Measurements from ENCODE around the gene C11orf65.

The C11orf65 gene, protein sequence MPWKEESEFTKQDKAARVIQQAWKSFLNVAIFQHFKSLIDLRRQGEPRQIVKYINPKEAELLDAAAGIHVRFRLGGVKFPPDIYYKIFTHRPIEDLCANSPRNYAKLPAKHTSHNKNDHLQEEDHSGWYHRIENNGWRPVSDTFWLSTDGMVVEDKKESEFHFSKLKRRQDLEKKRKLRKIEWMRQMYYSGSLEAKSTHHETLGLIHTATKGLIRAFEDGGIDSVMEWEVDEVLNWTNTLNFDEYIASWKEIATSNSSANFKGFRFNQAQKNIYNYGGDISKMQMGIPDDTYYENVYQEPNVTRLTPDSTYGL

DNA sequence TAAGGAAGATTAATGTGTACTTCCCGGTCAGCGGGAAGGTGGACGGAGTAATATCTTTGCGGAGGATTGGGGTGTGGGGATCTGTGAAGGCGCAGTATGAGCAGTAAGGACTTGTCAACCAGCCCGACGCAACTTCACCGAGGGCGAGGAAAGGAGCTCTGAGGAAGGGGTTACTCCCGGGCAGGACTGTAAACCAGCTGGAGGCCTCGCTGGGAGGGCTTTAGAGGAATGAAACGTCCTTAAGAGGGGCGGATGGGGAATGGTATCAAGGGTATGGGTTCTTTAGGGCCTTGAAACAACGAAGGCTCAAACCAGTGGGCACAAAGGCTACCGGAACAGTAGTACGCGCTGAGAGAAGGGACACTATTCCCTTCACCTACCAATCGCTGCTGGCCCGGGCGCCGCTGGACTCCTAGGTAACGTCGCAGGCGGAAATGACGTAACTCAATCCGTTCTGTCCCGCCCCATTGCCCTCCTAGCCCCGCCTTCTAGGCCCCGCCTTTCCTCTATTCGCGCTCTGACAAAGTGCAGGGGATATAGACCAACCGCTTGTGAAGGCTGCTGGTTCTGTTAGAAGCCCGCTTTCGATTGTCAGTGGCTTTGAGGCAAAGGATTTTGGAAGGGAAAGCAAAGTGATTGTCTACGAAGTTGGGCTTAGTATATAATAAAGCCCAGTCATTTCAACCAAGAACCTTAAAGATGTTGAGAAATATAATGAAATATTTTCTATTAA is at the start of gene C11orf65:
C11orf65 (minus strand) TSS at position 439 of the 733 bp plus-strand sequence. CDS start 5,970 bp downstream, outside the sequence.
- DNase-seq = peak; percentile 94

DNA sequence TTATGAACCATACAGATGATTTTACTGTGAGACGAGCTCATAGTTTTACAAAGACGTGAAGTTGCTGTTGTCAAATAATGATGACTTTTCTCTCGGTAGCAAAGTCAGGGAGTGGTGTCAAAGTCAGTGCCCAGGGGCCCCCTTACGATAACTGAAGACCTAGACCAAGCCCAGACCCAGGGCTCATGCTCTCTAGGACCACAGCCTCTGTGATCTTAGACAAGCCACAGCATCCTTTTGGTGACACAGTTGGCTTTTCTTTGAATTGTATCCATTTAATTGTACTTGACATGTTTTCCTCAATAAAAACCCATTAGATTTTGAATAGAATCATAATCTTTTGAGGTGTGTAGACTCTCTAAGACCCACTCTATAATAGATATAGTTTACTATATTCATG is 48.8 kb upstream of the C11orf65 start:
- no peak for DNase-seq

DNA sequence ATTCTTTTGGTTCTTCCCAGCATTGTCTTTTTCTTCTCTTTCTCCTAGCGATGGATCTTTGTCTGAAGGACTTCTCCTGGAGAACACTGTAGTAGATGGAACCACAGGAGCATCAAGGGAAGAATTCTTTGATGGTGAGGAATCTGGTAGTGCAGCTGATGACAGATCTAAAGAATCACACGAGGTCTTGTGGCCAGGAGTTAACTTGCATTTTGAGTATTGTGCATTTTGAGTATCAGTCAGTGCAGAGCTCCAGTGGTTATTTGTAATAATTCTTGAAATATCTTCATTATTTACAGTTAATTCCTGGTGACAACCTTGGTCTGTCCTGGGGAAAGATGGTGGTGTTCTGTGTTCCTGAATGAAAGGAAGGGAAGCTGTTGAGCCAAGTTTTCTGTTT is 45.4 kb upstream of the C11orf65 start:
- no peak for DNase-seq

DNA sequence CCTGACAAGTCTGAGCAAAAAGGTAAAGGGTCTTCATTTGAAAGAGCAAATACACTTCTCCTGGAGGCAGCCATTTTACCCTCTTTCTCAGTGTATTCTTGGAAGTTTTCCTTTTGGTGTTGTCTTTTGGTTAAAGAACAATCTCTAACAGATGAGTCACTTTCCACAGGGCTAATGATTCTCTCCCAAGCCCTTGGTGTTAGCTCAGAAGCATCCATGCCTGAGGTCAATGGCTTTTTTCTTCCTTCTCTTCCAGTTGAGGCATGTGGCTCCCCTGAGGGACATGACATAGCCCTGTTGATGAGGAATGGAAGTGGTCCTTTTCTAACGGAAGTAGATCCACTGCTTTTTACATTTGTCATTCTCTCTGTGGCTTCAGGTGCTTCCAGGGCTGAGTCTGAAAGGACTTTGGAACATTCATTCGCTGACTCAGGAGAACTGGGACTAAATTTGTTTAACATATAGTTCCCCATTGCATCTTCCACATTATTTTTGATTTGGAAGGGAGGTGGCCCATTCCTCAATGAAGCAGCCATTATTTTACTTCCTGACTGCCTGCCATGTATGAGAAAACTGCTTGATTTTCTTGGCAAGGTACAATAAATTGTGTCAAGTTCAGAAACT is 44.6 kb upstream of the C11orf65 start:
- no peak for DNase-seq

DNA sequence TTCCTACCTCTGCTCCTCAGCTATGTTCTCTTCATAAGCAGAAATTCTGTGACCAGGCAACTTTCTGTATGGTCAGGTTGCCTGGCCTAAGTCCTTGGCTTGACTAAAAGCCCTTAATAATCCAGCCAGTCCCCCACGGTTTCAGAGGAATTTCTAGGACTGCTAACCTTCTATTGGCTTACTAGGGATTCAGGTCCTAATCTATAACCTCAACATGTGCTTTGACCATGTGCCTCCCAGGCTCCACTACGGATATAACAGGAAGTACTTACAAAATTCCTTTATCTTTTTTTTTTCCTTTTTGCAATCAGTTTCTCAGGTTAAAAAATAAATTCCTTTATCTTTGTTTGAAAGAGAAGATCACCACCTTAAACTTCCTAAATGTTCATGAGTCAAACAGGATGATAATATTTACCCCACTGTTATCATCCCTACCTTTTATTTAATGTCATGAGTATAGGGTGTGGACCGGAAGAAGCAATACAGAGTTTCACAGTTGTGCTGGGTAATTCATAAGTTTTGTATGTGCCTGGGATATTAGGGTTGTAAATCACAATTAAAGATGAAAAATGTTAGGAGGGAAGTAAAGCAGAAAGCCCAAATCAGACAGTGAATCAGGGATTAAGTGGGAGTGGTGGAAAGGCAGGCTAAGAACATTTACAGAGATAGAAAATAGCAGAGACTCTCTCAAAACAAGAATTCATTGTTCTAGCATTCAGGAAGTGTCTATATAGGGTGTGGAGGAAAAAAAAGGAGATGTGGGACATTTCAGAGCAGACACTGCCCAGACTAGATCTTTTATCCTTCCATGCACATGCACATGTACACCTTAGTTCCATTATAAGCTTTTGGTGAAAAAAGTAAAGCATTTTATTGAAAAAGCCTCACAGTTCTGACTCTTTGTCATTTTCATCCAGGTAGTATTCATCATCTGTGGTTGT is 41.6 kb upstream of the C11orf65 start:
- DNase-seq = no peak

DNA sequence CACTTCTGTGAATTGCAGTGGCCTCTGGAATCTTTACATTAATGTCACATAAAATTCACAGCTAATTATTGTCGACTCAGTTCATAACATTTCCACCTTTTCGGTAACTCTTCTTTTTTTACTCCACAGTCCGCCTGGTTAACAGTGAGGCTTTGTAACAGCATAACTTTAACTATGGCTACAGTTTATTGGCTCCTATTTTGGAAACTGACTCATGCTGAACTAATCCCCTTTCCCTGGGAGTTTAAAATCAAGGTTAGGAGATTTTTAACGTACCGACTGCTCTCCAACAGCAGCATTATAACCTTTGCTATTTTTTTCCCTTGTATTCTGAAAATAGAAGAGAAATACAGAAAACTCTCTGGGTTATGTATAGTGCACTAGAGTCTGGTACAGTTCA is 34.1 kb upstream of the C11orf65 start:
- DNase-seq = no peak

DNA sequence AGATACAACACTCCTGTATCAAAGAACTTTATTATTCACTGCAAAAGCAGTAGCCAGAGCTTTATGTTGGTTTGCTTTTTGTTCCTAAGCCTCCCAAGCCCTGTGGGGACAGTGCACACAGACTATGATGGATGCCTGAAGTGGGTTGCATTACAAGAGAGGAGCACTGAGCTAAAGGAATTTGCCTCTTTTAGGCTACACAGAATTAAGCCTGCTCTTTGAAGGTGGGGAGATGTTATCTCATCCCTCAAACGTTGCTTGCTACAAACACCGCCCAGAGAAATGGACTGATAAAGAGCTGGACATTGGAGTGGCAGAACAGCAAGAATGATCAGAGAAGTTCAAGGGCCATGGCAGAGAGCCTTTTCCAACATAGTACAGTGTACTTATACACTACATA is 33.4 kb upstream of the C11orf65 start:
- DNase-seq = no peak

DNA sequence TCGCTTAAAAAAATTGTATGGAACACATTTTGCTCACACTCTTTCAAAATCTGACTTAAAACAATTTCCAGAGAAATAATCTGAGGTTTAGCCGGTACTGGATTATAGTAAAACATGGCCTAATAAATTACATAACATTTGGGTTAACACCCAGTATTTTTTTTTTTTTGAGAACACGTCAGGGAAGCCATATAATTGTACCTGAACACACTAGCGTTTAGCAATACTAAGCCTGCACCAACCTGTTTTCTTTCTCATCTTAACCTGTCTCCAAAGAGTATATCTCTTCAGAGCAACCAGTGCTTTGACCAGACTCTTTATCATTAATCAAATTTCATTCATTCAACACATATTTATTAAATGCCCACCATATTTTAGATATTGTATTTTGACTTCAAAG is 32.8 kb upstream of the C11orf65 start:
- DNase-seq = no peak

DNA sequence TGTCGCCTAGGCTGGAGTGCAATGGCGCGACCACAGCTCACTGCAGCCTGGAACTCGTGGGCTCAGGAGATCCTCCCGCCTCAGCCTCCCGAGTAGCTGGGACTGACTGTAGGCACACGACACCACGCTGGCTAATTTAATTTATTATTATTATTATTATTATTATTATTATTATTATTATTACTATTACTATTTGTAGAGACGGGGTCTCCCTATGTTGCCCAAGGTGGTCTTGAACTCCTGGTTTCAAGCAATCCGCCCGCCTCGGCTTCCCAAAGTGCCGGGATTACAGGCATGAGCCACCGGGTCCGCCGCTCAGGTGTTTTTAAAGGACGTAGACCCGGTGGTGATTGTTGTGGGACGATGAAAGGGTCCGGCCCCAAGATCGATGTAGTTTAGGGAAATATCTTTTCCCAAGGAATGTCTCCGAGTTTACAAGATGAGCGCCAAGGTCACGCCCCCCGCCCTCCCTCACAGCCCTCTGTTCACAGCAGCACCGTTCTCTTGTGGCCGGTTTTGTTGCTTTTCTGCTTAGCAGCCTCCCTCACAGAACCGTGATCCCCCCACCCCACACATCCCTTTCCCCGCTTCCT is 31.6 kb upstream of the C11orf65 start:
- DNase-seq = no peak

DNA sequence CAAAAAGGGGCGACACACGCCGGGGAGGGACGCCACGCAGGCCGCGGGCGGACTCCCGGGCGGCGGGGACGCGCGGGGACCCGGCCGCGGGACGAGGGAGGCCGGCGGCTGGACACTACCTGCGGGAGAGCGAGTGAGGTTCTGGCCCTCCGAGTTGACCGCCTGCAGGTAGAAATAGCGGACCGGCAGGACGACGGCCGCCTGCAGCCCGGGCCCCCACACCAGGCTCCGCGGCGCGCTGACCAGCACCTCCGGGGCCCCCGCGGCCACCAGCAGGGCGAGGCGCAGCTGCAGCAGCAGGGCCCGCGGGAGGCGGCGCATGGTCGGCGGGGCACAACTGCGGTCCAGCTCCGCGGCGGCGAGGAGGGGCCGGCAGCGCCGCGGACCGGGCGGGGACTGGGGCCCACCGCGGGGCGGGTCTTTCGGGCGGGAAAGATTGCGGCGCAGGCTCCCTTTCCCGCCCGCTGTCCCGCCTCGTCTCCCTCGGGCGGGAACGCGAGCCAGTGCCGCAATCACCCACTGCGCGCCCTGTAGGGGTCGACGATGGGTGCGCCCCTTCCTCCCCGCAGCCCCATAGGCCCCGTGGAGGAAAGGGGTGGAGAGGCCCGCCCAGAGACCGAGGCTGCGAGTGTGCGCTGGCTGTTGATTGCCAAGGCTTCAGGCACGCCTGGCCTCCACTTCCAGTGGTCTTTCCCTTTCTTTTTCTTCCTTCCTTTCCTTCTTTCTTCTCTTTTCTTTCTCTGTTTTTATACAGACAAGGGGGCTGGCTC is 30.9 kb upstream of the C11orf65 start, which contains the start of gene POGLUT3:
POGLUT3 (minus strand) TSS at position 339 of the 770 bp plus-strand sequence; CDS start at position 321, 18 bp downstream.
- no peak for DNase-seq

DNA sequence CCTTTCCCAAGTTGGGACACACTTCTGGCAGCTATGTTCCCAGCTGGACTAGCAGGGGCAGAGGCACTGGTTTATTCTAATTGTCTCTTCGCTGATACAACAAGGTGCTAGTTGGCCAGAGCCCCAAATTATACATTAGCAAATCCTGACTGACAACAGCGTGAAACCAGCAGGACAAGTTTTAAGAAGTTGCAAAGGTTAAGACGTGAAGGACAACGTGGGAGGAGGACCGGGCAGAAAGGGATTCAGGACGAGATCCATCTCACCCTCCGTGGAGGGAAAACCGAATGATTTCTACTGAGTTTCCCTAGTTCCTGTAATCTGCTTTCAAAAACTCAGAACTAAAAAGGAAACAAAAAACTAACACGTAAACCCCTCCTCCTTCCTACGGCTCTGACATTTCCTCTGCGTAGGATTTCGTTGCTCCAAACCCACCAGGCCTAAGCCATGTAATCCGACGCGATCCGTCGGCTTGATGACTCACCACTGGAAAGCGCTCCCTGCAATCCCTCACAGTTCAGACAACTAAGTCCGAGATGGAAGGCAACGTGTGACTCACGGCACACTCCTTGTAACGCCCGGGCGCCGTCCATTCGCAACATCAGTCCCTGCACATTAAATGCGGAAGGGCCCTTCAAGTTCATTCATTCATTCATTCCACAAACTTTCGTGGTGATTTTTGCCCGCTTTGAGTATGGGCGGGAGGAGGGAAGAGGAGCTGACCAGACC is 30.2 kb upstream of the C11orf65 start:
- peak; percentile 65 for DNase-seq

DNA sequence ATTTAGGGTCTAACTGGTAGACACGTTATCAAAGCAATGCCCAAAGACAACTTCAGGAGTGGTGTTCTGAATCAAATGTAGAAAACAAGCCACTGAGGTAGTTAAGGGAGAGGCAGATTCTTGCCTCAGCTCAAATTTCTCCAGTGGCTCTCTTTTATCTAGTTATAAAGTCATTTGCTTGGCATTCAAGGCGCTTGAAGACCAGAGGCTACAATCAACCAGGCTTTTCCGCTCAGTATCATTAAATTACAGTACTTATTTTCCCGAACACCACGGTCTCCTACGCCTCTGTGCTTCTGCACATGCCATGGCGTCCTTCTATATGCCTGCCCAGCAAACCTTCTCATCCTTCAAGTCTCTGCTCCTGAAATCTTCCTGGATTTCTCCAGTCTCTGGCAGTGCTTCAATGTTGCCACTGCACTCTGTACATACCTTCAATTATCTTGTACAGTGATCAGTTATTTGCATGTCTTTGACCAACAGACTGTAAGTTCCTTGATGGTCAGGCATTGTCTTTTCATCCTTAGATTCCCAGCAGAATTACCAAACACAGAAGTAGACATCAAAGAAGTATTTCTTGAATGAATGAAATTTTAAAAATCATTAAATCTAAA is 29.4 kb upstream of the C11orf65 start:
- no peak for DNase-seq

DNA sequence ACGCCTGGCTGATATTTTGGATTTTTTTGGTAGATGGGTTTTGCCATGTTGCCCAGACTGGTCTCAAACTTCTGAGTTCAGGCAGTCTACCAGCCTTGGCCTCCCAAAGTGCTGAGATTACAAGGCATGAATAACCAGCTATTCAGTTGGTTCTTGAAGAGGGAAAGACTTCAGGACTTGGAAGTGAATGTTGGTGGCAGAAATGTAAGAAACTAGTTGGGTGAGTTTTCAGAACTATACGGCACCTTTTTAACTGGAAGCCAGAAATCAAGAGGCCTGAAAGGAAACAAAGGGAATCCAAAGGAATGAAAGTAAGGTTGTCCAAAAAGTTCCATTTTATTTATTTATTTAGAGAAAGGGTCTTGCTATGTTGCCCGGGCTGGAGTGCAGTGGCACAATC is 28.0 kb upstream of the C11orf65 start:
- DNase-seq = no peak

DNA sequence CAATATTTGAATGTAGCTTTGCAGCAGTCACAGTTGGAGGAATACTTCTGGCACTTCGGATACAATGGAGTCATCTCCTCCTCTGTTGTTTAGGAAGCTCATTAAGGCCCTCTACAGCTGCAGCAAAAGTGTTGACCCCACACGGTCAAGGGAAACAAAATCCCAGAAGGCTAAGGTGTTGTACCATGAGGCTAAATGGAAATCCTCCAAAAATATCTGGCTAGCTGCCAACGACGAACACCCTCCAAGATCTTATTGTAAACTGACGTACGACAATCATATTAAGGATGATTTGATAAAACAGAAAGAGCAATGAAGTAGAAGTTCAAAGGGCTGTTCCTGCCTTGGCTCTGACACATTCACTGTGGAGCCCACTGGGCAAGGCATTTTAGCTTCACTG is 26.9 kb upstream of the C11orf65 start:
- DNase-seq = no peak

DNA sequence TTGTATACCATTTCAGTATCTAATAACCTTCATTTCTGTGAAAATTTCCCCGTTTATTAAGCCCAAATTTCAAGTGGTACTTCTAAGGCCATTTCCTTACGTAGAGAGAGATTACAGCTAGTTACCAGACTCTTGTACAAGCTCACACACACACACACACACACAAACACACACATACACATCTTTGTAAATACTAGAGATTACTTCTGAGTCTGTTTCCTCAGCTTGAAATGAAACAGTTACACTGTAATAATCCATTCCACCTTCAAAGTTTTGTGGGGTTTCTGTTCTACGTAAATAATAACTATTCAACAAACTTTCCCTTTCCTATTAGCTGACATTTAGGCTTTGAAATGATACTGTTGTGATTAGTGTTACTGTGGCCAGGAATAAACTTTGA is 24.6 kb upstream of the C11orf65 start:
- DNase-seq = no peak

DNA sequence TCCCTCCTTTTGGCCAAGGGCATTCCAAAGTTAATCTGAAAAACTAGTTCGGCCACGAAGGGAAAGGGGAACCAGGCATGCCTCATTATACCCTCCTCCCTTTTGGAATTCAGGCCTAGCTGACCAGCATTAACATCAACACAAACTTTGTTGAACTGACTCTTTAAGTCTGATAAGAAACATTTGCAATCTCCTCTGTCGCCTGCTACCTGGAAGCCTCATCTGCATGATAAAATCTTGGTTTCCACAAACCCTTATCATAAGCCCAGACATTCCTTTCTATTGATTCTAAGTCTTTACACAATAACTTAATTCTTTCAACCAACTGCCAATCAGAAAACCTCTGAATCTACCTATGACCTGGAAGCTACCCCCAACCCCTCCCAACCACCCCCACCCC is 19.5 kb upstream of the C11orf65 start:
- no peak for DNase-seq

DNA sequence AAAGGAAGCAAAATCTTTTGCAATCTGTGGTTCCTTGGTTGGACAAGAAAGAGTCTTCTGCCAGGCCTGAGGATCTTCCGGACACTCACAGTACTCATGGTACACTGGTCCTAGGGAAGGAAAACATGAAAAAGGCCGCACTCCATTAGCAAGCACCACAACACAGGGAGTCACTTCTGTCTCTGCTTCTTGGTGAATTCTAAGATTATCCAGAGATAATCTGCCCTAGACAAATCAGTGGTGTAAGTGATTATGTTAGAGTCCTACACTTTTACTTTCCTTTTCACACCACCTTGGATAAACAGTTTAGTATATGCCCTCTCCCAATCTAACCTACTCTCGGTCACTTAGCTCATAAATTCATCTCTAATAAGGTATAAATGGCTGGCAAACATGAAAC is 19.0 kb upstream of the C11orf65 start:
- DNase-seq = no peak

DNA sequence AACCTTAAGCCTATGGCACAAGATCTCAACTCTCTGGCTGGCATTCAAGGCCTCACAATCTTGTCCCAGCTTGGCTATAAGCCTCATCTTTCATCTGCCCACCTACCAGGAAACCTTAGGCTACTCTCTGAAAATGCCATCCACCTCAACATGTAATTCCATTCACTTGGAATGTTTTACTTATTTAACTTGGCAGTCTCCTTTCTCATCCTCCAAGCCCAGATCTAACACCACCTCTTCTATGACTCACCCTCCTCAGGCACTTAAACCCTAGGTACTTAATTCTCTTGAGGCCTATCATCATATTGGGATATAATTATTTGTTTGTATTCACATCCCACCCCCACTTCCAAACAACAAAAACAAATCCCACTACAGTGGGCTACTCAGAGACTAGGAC is 15.8 kb upstream of the C11orf65 start:
- no peak for DNase-seq

DNA sequence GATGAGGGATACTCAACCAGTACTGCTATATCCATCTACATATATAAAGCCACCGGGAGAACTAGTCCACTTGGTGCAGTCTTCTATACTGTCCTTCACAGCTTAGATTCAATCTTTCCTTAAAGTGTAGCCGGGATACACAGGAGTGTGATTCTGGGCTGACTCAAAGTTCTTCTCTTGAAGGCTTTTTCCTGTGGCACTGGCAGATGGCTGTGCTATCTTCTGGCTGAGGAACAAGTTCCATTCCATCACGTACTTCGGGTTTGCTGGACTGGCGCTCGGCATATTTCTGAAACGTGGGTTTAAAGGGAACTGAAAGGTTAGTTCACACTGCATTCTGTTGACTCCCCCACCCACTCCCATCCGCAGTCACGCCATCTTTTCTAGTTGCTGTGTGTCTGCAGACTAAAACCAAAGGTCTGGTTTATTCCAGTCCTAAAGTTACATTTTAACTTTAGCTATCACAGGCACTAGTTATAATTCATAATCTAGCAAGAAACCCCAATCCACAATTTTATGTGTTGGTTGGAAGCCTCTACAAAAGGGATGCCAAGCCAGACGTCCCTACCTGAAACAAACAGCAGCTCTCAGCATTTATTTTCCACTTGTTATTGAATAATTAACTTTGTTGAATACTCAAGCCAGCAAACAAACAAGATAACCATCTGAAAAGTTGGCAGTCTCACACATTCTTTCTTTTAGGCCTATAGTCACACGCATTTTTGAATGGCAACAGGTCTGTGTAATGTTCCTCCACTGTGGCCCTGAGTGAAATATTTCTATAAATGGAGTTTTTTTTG is 7.5 kb upstream of the C11orf65 start:
- DNase-seq = no peak

DNA sequence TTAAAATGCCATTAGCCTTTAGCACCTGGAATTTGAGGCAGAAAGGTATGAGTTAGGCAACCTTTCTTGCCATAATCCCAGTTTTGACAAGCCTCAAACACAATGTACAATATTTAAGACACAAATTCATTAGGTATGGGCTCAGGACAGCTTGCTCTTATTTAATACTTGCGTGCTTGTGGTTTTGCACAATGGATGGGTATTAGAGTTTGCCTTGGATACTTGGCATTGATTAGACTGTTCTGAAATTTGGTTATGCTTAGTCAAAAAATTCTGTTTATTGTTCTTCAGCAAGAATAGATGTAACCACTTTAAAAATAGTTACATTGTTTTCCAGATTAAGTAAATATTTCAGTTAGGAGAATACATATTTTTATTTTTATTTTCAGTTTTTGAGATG is 5.4 kb upstream of the C11orf65 start:
- DNase-seq = no peak
